ENCODE data around the gene CYRIA. TPM values are rescaled to one million over a fixed set of nuclear protein-coding genes. Genes with fewer than 3 reads are reported as not detected.

The CYRIA gene
- total RNA-seq, 2 donors from 2014 or later, result 0.86 to 1.4 TPM

DNA sequence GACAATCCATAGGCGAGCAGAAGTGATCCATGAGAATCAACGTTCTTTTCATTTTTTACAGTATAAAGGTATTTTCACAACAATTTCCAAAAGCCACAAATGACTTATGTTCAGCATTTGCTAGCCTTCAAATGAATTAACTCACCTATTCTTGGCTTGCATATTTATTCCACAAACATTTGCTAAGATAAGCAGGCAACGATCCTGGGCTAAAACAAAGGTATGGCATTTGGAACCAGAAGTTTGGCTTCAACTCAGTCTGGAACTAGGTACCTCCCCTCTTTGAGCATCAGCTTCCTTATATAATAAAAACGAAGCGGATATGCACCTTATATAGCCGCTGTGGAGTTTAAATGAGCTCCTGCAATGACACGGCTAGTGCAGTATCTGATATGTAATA, 20.5 kb downstream of the CYRIA start:
- no peak overlapping the region for H3K4me3 Mint-ChIP-seq
- no peak overlapping the region for H3K27ac Mint-ChIP-seq
- Histone ChIP-seq H3K27me3 (ENCODE audit: control insufficient read depth, insufficient read depth, low read length, poor library complexity, severe bottlenecking) (no peaks in the 10 kb centered on the region), H3K9ac (ENCODE audit: extremely low read depth, low read length, poor library complexity, severe bottlenecking) (no peak overlapping the region), H3K27ac (ENCODE audit: low read depth, low read length) (no peak overlapping the region), H3K4me3 (ENCODE audit: low read length) (no peak overlapping the region), H3K4me1 (ENCODE audit: control insufficient read depth, insufficient read depth, low read length) (no peaks in the 10 kb centered on the region), H3K9me3 (ENCODE audit: control insufficient read depth, low read length) (no peaks in the 10 kb centered on the region), H3K36me3 (ENCODE audit: control insufficient read depth, insufficient read depth, low read length) (no peaks in the 10 kb centered on the region)
- H3K36me3 Mint-ChIP-seq (ENCODE audit: low read depth), result no peaks in the 10 kb centered on the region
- H3K4me1 Mint-ChIP-seq, result no peaks in the 10 kb centered on the region
- no peaks in the 10 kb centered on the region for H3K27me3 Mint-ChIP-seq (ENCODE audit: insufficient read depth)
- no peaks in the 10 kb centered on the region for H3K9me3 Mint-ChIP-seq
- no peak for TF ChIP-seq CTCF (conservative IDR thresholded peaks at IDR 0.05)
- WGBS, 2 experiments (ENCODE audit: insufficient coverage in 1 of 2, insufficient read length in 1 of 2), result 92 to 96% methylated on average over 7 of the region's 7 CpGs
- DNase-seq, result no peak

- Histone ChIP-seq H3K9ac (ENCODE audit: extremely low read depth, low read length, poor library complexity, severe bottlenecking) (no peak overlapping the region), H3K27me3 (ENCODE audit: control insufficient read depth, insufficient read depth, low read length, poor library complexity, severe bottlenecking) (no peaks in the 10 kb centered on the region), H3K4me3 (ENCODE audit: low read length) (no peak overlapping the region), H3K36me3 (ENCODE audit: control insufficient read depth, insufficient read depth, low read length) (no peaks in the 10 kb centered on the region), H3K4me1 (ENCODE audit: control insufficient read depth, insufficient read depth, low read length) (no peaks in the 10 kb centered on the region), H3K9me3 (ENCODE audit: control insufficient read depth, low read length) (no peaks in the 10 kb centered on the region), H3K27ac (ENCODE audit: low read depth, low read length) (no peak overlapping the region)
- H3K36me3 Mint-ChIP-seq (ENCODE audit: low read depth), result no peaks in the 10 kb centered on the region
- H3K4me1 Mint-ChIP-seq, result no peaks in the 10 kb centered on the region
- TF ChIP-seq CTCF (conservative IDR thresholded peaks at IDR 0.05), result no peak
- no peak overlapping the region for H3K27ac Mint-ChIP-seq
- H3K4me3 Mint-ChIP-seq, result no peak overlapping the region
- no peak for DNase-seq
- WGBS, 2 experiments (ENCODE audit: insufficient coverage in 1 of 2, insufficient read length in 1 of 2), result 88 to 91% methylated on average over 4 to 6 of the region's 6 CpGs
- H3K27me3 Mint-ChIP-seq (ENCODE audit: insufficient read depth), result no peaks in the 10 kb centered on the region
- H3K9me3 Mint-ChIP-seq, result no peaks in the 10 kb centered on the region
Measured at GRCh38 chr2:16644221-16644925, 21.3 kb downstream of the CYRIA start.

GRCh38 chr2:16643099-16643498, 22.5 kb downstream of the CYRIA start:
- Mint-ChIP-seq H3K4me1 (no peaks in the 10 kb centered on the region), H3K9me3 (no peaks in the 10 kb centered on the region), H3K27ac (no peak overlapping the region), H3K4me3 (no peak overlapping the region), H3K27me3 (ENCODE audit: insufficient read depth) (no peaks in the 10 kb centered on the region), H3K36me3 (ENCODE audit: low read depth) (no peaks in the 10 kb centered on the region)
- H3K27me3 ChIP-seq (ENCODE audit: control insufficient read depth, insufficient read depth, low read length, poor library complexity, severe bottlenecking), result no peaks in the 10 kb centered on the region
- TF ChIP-seq CTCF (conservative IDR thresholded peaks at IDR 0.05), result no peak
- WGBS, 2 experiments (ENCODE audit: insufficient coverage in 1 of 2, insufficient read length in 1 of 2), result 86 to 89% methylated on average over 2 of the region's 2 CpGs
- no peak for DNase-seq
- H3K9ac ChIP-seq (ENCODE audit: extremely low read depth, low read length, poor library complexity, severe bottlenecking), result no peak overlapping the region
- H3K36me3 ChIP-seq (ENCODE audit: control insufficient read depth, insufficient read depth, low read length), result no peaks in the 10 kb centered on the region
- no peak overlapping the region for H3K4me3 ChIP-seq (ENCODE audit: low read length)
- H3K4me1 ChIP-seq (ENCODE audit: control insufficient read depth, insufficient read depth, low read length), result no peaks in the 10 kb centered on the region
- H3K27ac ChIP-seq (ENCODE audit: low read depth, low read length), result no peak overlapping the region
- no peaks in the 10 kb centered on the region for H3K9me3 ChIP-seq (ENCODE audit: control insufficient read depth, low read length)
